Inferior parietal cortex (tissue), 1 donor: ENCODE results near the gene WTIP.
"Not testable (repeated sequence)": the region's sequence is repeated elsewhere in the genome, so short reads cannot be mapped to it uniquely, and the experiment has no call there.

Experiments
- DNase-seq: peaks from one replicate; pipeline ENCODE4 v3.0.0-alpha.2; 2016; ENCODE audit errors: extremely low spot score

Gene WTIP

DNA sequence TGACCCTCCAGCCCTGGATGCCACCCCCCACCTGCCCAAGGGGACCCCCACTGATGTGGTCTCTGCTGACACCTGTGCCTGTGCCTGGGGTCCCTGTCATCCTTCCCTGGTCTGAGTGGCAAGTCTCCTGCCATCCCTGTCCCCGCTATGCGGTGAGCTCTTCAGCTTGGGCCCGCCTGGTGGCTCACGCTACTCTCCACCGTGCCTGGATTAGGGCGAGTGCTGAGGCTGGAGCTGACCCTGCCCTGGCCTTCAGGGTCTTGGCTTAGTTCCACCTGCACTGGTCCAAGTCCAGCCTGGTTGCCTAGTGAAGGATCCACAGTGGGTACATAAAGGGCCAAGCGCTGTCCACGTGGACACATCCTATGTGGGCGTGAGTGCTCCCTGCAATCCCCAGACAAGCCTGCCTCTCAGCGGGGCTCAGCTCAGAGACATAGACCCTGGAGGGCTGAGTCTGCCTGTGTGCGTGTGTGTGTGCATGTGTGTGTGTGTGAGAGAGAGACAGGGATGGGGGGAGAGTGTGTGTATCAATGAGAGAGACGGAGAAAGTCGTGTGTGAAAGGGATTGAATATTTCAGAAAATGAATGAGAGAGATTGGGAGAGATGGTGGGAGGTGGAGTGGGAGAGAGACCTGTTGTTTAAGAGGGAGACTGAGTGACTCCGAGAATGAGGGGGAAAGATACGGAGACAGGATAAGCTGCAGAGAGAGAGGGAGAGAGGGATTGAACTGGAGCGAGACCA, 22.1 kb downstream of the WTIP start:
- no peak for DNase-seq

DNA sequence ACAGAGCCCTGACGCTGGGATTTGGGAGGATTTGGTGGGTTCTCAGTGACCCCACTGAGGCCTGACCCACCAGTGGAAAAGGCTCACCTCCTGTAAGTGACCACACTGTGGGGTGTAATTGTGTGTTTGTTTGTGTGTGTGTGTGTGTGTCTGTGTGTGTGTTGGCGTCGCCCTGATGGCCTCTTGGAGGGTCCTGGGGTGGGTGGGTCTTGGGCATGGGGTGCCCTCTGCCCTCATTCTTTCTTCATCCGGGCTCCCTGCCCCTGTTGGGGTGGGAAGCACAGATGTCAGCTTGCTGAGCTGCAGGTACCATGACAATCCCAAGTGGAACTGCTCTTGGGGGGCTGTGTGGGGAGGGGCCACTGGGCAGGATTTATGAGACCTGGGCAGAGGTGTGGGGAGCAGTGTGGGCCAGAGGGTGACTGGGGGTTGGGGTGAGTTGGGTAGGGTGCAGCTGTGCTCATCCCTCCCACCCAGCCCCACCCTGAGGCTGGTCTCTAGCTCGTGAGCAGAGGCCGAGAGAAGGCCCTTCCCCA, 22.8 kb downstream of the WTIP start:
- DNase-seq: no peak

DNA sequence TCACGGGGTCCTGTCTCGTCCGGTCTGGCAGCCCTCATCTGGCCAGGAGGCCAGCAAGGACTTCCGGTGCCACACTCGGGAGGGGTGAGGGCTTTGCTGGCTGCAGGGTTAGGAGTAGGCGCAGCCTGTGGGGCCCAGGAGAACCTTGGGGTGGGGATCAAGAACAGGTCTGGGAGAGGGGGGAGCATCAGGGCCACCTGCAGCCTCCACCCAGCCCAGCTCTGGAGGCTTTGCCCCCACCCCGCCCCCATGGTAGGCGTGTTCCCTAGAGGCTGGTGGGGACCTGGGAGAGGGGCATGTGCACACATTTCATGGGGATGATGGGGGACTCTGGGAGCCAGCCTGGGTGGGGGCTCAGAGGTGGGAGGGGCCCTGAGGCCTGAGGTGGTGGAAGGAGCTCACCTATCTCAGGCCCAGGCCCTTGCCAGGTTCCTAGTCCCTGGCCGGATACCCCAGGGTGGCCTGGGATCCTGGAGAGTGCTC, 23.3 kb downstream of the WTIP start:
- no peak for DNase-seq

DNA sequence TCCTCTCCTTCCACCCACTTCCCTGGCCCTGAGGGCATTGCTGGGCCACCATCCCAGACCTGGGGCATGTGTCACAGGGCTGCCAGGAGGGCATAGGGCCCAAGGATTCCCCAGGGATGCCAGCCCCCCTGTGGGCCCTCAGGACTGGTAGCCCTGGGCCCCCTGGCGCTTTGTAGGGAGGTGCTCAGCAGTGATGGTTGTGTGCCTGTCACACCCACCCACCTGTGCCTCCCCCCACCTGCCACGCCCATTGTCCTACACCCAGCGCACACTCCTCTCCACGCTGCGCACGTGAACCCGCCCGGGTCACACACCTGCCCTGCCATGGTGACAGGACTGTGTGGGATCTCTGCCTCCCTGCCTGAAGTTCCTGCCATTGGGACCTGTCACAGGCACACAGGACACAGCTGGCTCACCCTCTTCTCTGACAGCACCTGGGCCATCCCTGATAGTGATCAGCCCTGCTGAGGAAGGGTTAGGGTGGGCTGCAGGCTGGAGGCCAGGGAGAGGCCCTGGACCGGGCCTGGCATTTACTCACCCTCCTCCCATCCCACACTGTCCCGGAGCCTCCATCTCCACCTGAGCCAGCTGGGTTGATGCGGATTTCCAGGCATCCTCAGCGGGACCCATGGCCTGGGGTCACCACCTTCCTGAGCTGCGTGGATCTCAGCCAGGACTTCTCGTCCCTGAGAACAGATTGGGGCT, 23.9 kb downstream of the WTIP start:
- no peak for DNase-seq

DNA sequence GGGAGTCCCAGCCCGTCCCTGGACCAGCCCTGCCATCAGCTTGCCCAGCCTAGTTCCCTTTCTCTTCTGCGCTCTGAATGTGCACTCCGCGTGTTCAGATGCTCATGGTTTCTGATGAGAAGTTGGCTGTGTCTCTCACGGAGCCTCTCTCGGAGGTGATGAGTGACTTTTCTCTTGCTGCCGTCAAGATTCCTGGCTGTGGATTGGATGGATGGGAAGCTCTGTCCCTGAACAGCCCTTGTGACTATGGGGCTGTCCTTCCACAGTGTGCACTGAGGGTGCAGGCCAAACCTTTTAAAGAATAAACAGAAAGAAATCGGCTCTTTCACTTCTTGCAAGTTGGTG, 24.4 kb downstream of the WTIP start:
- no peak for DNase-seq

DNA sequence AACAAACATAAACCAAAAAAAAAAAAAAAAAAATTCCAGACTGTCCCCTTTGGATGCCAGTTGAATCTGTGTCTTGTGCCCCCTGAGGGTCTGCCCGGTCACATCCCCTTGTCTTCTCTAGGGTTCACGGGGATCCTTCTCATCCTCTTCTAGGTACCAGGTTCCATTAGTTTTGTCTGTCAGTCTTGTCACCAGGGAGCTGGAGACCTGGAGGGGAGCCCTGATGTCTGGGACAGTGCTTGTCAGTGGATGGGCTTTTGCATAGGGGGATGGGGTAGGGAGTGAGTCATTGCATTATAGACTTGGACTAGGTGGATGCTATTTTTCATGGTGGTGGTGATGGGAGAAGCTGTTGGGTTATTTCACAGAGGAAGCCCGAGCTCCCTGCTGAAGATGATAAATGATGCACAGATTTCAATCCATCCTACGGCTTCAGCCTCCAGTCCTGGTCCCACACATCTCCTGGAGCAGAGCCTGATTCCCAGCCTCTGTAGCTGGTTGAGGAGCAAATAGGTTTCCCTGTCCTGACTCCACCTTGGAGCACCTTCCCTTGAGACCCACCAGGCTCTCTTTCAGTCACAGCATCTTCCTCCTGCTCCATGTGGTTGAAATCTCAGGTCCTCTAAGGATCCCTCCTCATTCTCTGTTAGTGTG, 26.0 kb downstream of the WTIP start:
- DNase-seq: no peak

DNA sequence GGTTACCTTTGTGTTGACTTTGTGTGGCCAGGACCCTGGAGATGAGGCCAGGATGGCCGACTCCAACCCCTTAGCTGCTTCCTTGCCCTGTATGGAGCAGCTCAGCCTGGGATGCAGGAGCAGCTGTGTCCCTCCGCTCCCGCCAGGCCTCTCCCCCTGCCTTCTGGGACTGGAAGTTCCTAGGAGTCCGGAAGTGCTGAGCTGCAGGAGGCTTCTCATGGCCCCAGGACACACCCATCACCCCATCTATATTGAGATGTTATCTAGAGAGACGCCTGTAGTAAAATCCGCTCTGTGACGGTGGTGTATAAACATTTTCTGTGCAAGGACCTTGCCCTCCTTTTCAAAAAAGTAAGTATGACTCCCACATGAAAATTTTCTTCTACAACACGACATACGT, 27.0 kb downstream of the WTIP start:
- no peak for DNase-seq

DNA sequence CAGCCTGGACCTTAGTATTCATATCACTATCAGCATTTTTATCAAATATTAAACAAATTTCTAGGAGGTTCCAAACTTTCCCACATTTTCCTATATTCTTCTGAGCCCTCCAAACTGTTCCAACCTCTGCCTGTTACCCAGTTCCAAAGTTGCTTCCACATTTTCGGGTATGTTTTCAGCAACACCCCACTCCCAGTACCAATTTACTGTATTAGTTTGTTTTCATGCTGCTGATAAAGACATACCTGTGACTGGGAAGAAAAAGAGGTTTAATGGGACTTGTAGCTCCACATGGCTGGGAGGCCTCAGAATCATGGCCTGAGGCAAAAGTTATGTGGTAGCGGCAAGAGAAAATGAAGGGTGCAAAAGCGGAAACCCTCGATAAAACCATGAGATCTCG, 29.3 kb downstream of the WTIP start:
- not testable (repeated sequence) for DNase-seq

DNA sequence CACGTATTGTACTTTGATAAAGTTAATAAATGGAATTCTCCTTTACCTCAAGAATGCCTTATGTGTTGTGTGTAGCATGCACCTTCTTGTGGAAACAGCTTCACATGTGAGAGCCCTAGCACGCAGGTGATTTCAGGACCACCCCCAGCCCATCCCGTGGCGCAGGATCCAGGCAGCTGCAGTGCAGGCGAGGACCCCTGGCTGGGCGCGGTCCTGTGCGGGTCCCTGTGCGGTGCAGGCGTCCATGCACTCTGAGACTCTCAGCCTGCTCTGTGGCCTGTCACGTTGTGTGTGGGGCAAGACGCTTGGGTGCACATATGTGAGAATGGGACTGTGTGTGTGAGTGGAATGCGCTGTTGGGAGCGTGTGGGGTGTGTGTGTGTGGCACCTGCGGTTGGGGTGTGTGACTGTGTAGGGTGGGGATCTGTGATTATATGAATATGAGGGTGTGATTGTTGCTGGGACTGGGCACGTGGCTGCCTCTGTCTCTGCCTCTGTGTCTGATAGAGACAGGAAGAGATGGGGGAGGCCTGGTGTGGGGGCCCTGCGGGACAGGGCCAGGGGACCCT, 30.8 kb downstream of the WTIP start:
- no peak for DNase-seq

DNA sequence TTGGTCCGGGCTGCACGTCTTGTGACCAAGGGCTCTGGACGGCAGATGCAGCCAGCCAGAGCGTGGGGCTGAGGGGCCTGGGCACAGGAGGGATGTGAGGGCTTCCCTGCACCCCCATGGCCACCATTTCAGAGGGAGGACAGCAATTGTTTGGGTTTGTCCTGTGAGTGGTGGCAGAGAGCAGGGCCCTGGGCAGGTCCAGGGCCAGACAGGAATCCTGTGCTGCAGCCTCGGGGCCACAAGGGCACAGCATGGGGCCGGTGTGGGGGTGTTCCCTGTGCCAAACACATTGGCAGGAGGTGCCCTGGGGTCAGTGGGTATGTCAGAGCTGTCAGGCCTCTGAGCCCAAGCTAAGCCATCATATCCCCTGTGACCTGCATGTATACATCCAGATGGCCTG, 32.2 kb downstream of the WTIP start:
- no peak for DNase-seq

DNA sequence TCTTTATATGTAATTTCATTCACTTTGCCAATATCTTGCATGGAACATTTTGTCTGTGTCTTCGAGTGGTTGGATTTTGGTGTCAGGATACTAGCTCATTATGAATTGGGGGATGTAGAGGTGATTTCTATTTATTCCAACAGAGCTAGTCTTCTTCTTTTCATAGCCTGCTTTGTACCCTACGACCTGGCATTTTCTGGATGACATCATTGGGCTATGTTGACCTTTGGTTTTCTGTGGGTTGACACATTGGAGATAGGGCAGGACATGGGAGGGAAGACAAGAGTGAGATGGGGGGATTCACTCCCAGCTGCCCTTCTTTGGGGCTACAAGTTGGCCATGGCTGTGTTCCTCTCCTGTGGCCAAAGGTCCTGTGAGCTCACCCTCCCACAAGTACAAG, 38.0 kb downstream of the WTIP start:
- no peak for DNase-seq

DNA sequence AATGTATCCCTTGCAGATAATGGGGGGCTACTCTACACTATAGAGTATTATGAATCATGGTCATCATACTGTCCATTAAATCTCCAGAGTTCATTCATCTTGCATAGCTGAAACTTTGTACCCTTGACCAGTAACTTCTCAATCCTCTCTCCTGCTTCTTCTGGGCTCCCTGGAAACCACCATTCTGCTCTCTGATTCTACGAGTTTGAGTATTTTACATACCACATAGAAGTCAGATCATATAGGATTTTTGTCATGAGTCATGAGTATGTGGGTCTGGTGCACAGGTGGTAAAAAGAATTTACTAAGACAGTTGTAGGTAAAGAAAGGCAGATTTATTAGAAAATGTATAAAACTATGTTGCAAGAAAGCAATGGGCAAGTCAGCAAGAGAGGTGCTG, 41.9 kb downstream of the WTIP start:
- no peak for DNase-seq

DNA sequence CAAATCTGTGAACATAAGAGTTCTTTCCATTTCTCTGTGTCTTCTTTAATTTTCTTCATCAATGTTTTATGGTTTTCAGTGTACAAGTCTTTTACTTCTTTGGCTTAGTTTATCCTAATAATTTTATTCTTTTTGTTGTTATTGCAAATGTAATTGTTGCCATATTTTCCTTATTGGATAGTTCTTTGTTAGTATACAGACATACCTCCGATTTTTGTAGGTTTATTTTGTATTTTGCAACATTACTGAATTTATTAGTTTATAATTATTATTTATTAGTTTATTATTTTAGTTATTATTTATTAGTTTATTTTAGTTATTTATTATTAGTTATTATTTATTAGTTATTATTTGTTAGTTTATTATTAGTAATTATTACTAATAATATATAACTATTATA, 43.4 kb downstream of the WTIP start:
- DNase-seq: no peak

DNA sequence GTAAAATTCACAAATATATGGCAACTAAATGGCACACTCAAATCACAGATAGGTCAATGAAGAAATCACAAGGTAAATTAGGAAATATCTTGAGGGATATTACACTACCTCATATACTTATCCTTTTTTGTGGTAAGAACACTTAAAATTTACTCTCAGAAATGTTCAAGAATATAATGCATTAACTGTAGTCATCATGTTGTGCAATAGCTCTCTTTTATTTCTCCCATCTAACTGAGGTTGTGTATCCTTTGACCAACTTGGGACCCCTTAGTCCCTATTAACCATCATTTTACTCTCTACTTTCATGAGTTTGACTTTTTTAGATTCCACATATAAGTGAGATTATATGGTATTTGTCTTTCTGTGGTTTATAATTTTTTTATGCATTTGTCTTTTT, 52.6 kb downstream of the WTIP start:
- DNase-seq: no peak

DNA sequence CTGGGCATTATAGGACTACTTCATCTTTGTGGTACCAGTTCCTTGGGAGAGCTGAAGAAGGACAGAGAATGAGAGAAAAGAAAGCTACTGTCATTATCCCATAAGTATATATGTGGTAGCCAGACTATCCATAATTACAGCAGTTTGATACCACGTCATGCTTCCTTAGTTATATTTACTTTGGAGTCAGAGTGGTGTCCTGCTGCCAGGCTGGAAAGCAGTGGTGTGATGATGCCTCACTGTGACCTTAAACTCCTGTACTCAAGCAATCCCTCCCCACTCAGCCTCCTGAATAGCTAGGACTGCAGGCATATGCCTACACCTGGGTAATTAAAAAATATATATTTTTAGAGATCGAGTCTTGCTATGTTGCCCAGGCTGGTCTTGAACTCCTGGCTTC, 57.8 kb downstream of the WTIP start:
- no peak for DNase-seq

DNA sequence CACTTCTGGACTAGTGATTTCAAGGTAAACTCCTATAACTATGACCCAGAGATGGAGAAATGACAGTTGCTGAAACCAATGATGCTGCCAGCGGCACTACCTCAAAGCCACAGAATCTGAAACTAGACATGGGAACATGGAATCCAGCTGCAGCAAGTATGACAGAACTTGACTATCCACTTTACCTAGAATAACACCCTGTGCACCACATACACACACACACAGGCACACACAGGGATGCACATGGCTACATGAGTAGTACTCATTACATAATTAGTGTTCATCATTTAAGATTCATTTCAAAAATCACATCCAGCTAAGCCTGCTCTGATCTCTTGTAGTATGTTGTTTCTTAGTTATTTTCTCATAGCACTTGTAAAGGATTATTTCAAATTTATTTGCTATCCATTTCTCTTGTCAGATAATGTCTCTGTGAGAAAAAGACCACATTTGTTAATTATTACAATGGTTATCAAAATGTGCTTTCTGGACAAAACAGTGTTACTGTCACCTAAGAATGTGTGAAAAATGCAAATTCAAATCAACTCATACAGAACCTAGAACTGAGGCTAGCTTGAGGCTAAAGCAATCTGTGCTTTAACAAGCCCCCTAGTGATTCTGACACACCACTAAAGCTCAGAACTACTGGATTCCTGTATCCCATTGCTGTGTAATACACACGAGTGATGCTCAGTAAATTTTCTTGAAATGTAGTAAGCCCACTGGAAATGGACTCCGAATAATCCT, 59.4 kb downstream of the WTIP start:
- no peak for DNase-seq

DNA sequence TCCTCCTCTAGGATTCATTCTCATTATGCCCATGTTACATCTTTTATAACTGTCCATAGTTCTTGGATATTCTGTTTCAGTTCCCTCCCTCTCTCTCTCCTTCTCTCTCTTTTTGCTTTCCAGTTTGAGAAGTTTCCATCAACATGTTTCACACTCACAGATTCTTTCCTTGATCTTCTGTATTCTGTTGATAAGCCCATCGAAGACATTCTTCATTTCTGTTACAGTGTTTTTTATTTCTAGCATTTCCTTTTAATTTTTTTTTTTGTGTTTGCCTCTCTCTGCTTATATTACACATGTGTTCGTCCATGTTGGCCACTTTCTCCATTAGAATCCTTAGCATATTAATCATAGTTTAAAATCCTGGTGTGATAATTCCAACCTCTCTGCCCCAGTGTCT, 68.3 kb downstream of the WTIP start:
- no peak for DNase-seq

DNA sequence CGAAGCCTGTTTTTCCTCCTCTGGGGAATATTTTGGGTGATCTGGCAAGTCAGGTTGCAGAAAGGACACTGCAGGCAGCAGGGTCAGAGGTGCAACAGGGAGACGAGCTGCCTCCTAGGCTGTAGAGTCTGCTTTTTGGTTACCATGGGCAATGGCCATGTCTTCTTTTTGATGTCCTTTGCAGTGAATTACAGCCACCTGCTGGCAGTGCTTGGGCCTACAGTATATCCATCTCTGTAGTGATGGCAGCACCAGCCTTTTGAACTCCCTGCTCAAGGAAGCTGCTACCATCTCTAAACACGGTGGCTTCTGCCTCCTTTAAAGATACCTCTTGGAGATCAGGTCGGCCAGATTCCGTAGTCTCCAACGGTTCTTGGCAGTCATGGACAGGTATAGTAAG, 73.9 kb downstream of the WTIP start:
- DNase-seq: no peak

DNA sequence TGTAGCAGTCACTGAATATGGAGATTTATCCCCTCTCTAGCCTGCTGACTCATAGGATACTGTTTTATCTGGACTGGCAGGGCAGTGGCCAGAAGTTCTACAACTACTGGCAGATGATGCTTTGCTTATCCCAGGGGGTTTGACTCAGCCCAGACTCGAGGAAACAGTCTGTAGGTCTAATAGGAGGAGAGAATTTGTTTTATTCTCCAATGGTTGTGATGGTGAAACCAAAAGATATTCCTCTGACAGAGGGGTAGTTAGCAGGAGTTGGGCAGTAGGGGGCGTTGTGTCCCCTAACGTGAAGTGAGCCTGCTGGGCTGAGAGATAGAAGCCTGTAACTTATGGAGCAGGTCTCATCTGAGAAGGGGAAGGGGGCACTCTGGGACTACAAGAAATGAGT, 74.9 kb downstream of the WTIP start:
- no peak for DNase-seq

DNA sequence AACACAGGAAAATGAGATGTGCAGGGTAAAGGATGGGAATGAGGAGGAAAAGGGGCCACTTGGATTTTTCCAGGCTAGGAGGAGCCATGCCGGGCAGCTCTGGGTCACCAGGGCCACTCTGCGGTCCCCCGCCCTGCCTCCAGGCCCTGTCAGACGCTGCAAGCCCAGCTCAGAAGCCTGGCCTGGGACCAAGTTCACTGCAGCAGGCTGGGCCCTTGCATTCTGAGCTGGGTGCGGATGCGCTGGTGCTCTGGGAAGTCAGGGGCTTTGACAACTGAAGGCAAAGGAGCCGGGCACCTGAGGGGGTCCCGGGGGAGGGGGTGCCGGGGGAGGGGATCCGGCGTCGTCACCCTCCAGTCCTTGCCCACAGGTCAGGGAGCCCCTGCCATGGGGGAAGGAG, 77.5 kb downstream of the WTIP start:
- DNase-seq: no peak

DNA sequence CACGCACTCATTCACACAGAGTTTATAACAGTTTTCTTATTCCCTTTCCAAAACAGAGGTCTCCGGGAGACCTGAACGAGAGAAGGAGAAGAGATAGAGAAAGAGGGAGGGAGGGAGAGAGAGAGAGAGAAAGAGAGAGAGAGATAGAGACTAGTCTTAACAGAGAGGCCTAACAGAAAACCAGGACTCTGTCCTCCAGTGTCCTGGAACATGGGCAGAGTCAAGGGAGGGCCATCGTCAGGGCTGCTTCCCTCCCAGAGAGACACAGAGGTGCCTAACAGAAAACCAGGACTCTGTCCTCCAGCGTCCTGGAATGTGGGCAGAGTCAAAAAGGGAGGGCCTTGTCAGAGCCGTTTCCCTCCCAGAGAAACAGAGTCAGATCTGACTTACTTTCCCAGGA, 78.7 kb downstream of the WTIP start:
- no peak for DNase-seq
